Astrocyte (in vitro differentiated cells and primary cell): ENCODE data around the gene FGF19.

ENCODE experiments used
- EZH2 ChIP-seq: IDR thresholded peaks from 2 replicates; pipeline ENCODE4 v1.6.1; 2012; ENCODE audit warnings: mild to moderate bottlenecking, low read length, inconsistent platforms; ENCODE audit not compliant: insufficient read depth
- TF ChIP-seq, protein P1 (sequence below): IDR thresholded peaks from 2 replicates; pipeline ENCODE4 v1.5.1; 2011; ENCODE audit warnings: low read depth, mild to moderate bottlenecking, inconsistent platforms, low read length, moderate library complexity; ENCODE audit not compliant: insufficient read depth

DNA sequence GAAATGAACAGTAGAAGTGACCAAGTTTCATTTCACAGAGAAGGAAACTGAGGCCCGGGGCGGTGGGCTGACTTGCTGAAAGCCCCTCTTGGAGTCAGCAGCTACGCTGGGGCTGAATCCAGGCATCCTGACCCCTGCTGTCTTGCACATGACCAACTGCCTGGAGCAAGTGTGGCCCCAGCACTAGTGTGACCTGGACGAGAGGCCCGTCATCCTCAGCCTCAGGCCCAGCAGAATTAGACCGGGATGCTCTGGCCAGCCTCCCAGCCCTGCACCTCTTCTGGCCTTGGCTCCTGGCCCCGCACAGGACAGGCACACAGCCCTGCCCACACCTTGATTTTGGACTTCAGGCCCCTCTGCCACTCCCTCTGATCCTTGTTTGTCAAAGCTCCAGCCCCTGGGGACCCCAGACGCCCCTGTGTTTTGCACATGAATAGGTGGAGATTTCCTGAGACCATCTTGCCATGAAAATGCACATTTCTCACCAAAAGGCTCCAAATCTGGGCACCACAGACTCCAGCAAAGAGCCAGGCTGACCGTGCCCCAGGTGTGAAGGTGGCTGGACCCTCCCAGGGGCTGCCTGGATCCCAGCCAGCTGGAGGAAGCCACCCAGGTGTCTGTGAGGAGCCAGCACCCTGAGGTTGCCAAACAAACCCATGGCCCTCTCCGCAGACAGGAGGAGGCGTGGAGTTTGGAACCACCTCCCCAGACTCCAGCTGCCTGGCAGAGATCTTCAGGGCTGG, 46.5 kb upstream of the FGF19 start:
- TF ChIP-seq, protein P1, sequence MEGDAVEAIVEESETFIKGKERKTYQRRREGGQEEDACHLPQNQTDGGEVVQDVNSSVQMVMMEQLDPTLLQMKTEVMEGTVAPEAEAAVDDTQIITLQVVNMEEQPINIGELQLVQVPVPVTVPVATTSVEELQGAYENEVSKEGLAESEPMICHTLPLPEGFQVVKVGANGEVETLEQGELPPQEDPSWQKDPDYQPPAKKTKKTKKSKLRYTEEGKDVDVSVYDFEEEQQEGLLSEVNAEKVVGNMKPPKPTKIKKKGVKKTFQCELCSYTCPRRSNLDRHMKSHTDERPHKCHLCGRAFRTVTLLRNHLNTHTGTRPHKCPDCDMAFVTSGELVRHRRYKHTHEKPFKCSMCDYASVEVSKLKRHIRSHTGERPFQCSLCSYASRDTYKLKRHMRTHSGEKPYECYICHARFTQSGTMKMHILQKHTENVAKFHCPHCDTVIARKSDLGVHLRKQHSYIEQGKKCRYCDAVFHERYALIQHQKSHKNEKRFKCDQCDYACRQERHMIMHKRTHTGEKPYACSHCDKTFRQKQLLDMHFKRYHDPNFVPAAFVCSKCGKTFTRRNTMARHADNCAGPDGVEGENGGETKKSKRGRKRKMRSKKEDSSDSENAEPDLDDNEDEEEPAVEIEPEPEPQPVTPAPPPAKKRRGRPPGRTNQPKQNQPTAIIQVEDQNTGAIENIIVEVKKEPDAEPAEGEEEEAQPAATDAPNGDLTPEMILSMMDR = no peak
- no peak for TF ChIP-seq EZH2
